ENCODE measurements around the gene HHAT.

Gene HHAT

DNA sequence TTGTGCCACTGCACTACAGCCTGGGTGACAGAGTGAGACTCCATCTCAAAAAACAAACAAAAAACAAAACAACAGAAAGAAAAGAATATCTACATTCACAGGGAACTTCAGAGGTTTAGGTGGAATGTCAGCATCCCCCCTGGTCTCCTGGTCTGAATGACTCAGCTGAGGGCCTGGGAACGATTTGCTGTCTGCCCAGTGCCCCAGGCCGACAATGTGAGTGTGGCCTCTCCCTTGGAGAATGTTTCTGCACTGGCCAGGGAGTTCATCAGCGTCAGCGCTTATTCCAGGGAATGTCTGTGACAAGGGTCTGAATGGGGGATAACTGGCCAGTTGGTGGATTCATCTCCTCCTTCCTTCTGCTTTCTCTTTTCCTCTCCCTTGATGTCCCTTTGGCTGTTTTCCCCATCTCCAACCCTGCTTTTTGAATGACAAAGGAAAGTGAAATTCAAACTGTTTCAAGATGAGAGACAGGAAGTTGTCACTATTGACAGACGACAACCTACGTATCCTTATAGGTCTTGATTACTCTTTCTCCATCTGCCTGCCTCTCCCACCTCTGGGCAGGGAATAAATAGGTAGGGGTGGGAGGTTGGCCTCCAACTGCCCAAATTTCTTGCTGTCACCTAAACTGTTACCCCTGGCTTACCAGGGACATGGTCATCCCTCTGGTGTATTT is 213.1 kb downstream of the HHAT start:
- no peak for TF ChIP-seq ZNF274 (IDR thresholded peaks at IDR 0.05; ENCODE audit: low read depth, low read length)
- H3K4me3 ChIP-seq (ENCODE audit: low read length), result no peak overlapping the region

- no peak for TF ChIP-seq ZNF274 (IDR thresholded peaks at IDR 0.05; ENCODE audit: low read depth, low read length)
- H3K4me3 ChIP-seq (ENCODE audit: low read length), result no peak overlapping the region
These were observed 223.2 kb downstream of the HHAT start for GRCh38 chr1:210551899-210552298.

- no peak for TF ChIP-seq ZNF274 (IDR thresholded peaks at IDR 0.05; ENCODE audit: low read depth, low read length)
- H3K4me3 ChIP-seq (ENCODE audit: low read length), result no peak overlapping the region
These were observed 225.0 kb downstream of the HHAT start for GRCh38 chr1:210553711-210554110.

DNA sequence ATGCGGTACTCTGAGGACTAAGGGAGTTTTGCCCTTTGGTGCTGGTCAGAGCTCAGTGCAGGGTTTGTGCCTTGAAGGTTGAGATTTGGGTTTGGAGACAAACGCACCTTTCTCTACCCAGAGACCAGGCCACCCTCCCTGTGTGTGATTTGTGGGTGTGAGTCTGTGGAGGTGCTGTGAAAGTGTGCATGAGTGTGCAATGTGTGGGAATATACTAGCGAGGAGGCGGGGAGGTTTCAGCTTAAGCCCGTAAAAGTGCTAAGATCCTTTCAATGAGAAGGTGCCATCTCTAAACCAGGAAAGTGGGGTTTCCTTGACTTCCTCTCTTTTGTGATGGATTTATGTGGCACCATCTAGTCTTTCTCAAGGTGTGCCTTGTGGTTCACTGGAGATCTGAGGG is 225.7 kb downstream of the HHAT start:
- TF ChIP-seq ZNF274 (IDR thresholded peaks at IDR 0.05; ENCODE audit: low read depth, low read length), result no peak
- no peak overlapping the region for H3K4me3 ChIP-seq (ENCODE audit: low read length)

DNA sequence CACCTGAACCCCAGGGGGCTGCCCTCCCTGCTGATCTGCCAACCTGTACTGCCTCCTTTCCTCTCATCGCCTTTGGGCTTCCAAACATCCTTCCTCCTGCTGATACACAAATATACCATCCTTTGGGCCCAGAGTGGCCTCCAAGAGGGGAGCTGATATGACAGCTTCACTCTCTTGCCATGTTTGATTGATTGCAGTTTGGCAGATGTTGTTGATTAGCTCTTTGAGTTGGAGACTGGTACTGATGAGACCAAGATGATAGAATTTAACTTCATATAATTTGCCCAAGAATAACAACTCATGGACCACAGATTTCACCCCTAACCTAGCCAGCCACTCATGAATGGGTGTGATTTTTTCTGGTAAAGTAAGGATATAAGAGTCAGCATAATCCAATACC is 227.8 kb downstream of the HHAT start:
- no peak for TF ChIP-seq ZNF274 (IDR thresholded peaks at IDR 0.05; ENCODE audit: low read depth, low read length)
- H3K4me3 ChIP-seq (ENCODE audit: low read length), result no peak overlapping the region

GRCh38 chr1:210557426-210558077 is 228.8 kb downstream of the HHAT start:
- no peak for TF ChIP-seq ZNF274 (IDR thresholded peaks at IDR 0.05; ENCODE audit: low read depth, low read length)
- no peak overlapping the region for H3K4me3 ChIP-seq (ENCODE audit: low read length)

GRCh38 chr1:210558302-210558701 is 229.6 kb downstream of the HHAT start:
- TF ChIP-seq ZNF274 (IDR thresholded peaks at IDR 0.05; ENCODE audit: low read depth, low read length), result no peak
- no peak overlapping the region for H3K4me3 ChIP-seq (ENCODE audit: low read length)

DNA sequence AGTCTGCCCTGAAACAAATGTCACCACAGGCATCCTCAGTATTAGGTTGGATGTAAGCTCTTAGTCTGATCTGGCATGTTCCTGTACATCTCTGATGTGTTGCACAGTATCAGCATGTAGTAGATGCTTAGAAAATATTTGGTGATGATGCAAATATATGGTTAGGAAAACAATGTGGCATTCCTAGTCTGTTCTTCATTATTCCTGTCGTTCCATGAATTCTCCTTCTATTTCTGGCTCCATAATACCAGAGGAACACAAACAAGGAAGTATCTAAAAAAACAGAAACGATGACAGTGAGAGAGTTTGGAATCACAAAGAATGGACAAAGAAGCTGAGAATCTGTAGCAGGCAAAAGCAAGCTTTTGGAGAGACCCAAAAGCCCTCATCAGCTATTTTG is 236.6 kb downstream of the HHAT start:
- TF ChIP-seq ZNF274 (IDR thresholded peaks at IDR 0.05; ENCODE audit: low read depth, low read length), result no peak

GRCh38 chr1:210568631-210569030 is 239.9 kb downstream of the HHAT start:
- no peak overlapping the region for H3K4me3 ChIP-seq (ENCODE audit: low read length)
- TF ChIP-seq ZNF274 (IDR thresholded peaks at IDR 0.05; ENCODE audit: low read depth, low read length), result no peak

More for the DNA sequence above, 236.6 kb downstream of the HHAT start:
- no peak overlapping the region for H3K4me3 ChIP-seq (ENCODE audit: low read length)

- no peak for TF ChIP-seq ZNF274 (IDR thresholded peaks at IDR 0.05; ENCODE audit: low read depth, low read length)
- no peak overlapping the region for H3K4me3 ChIP-seq (ENCODE audit: low read length)
These were observed 241.4 kb downstream of the HHAT start for GRCh38 chr1:210570116-210570515.

- TF ChIP-seq ZNF274 (IDR thresholded peaks at IDR 0.05; ENCODE audit: low read depth, low read length), result no peak
These were observed 242.9 kb downstream of the HHAT start for GRCh38 chr1:210571356-210572284.

GRCh38 chr1:210573141-210573540 is 244.4 kb downstream of the HHAT start:
- TF ChIP-seq ZNF274 (IDR thresholded peaks at IDR 0.05; ENCODE audit: low read depth, low read length), result no peak
- H3K4me3 ChIP-seq (ENCODE audit: low read length), result no peak overlapping the region

More at GRCh38 chr1:210571356-210572284, 242.9 kb downstream of the HHAT start:
- H3K4me3 ChIP-seq (ENCODE audit: low read length), result no peak overlapping the region

DNA sequence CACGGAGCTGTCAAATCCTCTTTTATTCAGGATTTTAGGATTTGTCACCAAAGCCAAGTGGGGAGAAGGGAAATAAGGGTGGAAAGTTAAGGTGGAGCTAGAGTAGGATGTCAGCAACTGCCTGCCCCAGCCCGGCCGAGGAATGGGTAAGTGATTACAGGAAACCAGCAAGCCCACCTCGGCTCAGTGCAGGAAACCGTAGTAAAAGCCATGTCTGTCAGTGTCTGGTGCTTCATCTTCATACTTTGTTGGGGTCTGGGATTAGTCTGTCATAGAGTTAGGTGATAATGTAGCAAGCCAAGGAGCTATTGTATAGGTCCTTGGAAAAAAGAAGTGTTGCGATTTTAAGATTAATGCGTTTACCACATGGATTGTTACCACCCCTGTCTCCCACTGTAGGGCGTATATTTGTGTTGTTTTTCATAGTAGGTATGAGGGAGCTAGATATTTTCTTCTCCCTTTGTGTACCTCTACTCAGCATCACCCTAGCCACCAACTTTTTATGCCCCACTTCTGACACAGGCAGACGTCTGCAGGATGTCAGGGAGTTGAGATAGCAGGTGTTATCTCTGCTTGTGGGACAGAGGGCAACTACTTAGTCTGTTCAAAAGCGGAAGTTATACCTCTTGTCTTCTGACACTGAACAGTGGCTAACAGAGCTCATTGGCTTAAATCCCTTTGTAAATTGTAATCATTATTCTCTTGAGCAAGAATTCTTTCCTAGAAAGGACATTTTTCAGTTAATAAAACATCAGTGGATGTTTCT is 253.7 kb downstream of the HHAT start:
- TF ChIP-seq ZNF274 (IDR thresholded peaks at IDR 0.05; ENCODE audit: low read depth, low read length), result no peak

More for the DNA sequence above, 253.7 kb downstream of the HHAT start:
- H3K4me3 ChIP-seq (ENCODE audit: low read length), result no peak overlapping the region

Data from GM08714 (cell line).